Neural cell (in vitro differentiated cells): ENCODE results near the gene SPATA13.

Experiments used
- EP300 ChIP-seq: fragments of 450-650 bp; conservative IDR thresholded peaks from 2 replicates; pipeline ENCODE4 v1.6.1; 2014; ENCODE audit warnings: antibody characterized with exemption, mild to moderate bottlenecking, moderate library complexity; ENCODE audit not compliant: poor library complexity, severe bottlenecking
- POLR2AphosphoS5 ChIP-seq: IDR thresholded peaks from 2 replicates; pipeline ENCODE4 v1.6.1; 2012
- TF ChIP-seq, protein P1 (sequence below): fragments of 450-650 bp; IDR thresholded peaks from 2 replicates; pipeline ENCODE4 v1.5.1; 2014; ENCODE audit warnings: antibody characterized with exemption, mild to moderate bottlenecking, moderate library complexity; ENCODE audit not compliant: poor library complexity, severe bottlenecking
- TF ChIP-seq, protein P2 (sequence below): IDR thresholded peaks from 2 replicates; pipeline ENCODE4 v1.6.1; 2012; ENCODE audit warnings: borderline replicate concordance

DNA sequence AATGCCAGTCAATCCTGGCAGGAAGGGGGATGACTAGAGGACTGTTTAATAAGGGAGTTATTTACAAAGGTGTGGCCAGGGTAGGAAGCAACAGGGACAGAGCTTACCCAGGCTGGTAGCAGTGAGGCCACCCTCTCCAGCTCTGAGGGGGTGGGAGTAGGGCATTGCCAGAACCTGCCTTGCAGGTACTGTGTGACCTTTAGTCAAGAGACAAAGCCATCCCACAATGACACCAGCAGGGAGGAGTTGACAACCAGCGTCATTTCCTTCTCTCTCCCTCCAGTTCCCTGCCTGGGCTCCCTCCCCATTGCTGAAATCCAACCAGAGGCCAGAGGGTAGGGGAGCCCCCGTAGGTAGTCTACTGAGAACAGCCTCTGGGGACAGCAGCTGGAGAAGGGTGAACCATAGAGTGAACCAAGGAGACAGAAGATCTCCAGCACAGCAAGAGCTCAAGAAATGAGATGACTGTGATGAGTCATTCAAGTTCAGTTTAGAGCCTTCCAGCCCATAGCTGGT lies 33.3 kb upstream of the SPATA13 start:
- TF ChIP-seq, protein P1, sequence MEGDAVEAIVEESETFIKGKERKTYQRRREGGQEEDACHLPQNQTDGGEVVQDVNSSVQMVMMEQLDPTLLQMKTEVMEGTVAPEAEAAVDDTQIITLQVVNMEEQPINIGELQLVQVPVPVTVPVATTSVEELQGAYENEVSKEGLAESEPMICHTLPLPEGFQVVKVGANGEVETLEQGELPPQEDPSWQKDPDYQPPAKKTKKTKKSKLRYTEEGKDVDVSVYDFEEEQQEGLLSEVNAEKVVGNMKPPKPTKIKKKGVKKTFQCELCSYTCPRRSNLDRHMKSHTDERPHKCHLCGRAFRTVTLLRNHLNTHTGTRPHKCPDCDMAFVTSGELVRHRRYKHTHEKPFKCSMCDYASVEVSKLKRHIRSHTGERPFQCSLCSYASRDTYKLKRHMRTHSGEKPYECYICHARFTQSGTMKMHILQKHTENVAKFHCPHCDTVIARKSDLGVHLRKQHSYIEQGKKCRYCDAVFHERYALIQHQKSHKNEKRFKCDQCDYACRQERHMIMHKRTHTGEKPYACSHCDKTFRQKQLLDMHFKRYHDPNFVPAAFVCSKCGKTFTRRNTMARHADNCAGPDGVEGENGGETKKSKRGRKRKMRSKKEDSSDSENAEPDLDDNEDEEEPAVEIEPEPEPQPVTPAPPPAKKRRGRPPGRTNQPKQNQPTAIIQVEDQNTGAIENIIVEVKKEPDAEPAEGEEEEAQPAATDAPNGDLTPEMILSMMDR: no peak
- TF ChIP-seq, protein P2, sequence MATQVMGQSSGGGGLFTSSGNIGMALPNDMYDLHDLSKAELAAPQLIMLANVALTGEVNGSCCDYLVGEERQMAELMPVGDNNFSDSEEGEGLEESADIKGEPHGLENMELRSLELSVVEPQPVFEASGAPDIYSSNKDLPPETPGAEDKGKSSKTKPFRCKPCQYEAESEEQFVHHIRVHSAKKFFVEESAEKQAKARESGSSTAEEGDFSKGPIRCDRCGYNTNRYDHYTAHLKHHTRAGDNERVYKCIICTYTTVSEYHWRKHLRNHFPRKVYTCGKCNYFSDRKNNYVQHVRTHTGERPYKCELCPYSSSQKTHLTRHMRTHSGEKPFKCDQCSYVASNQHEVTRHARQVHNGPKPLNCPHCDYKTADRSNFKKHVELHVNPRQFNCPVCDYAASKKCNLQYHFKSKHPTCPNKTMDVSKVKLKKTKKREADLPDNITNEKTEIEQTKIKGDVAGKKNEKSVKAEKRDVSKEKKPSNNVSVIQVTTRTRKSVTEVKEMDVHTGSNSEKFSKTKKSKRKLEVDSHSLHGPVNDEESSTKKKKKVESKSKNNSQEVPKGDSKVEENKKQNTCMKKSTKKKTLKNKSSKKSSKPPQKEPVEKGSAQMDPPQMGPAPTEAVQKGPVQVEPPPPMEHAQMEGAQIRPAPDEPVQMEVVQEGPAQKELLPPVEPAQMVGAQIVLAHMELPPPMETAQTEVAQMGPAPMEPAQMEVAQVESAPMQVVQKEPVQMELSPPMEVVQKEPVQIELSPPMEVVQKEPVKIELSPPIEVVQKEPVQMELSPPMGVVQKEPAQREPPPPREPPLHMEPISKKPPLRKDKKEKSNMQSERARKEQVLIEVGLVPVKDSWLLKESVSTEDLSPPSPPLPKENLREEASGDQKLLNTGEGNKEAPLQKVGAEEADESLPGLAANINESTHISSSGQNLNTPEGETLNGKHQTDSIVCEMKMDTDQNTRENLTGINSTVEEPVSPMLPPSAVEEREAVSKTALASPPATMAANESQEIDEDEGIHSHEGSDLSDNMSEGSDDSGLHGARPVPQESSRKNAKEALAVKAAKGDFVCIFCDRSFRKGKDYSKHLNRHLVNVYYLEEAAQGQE: no peak
- TF ChIP-seq POLR2AphosphoS5 (no peak), EP300 (no peak)
